AG10803 (cell line): ENCODE results near the gene ZNF124.

Experiments used
- DNase-seq: peaks from one replicate; pipeline ENCODE4 v3.0.0; 2010; ENCODE audit warnings: low read depth
- H3K4me3 ChIP-seq: 2 replicates; pipeline ENCODE4 v1.5.1; 2011; ENCODE audit warnings: mild to moderate bottlenecking, low read length, control low read depth
- TF ChIP-seq, protein P1 (sequence below): conservative IDR thresholded peaks from 2 replicates; pipeline ENCODE4 v1.5.1; 2011; ENCODE audit warnings: mild to moderate bottlenecking, low read length, control low read depth, inconsistent platforms

ZNF124 gene

GRCh38 chr1:247189981-247190798, 18.4 kb upstream of the ZNF124 start:
- DNase-seq = no peak
- TF ChIP-seq, protein P1, sequence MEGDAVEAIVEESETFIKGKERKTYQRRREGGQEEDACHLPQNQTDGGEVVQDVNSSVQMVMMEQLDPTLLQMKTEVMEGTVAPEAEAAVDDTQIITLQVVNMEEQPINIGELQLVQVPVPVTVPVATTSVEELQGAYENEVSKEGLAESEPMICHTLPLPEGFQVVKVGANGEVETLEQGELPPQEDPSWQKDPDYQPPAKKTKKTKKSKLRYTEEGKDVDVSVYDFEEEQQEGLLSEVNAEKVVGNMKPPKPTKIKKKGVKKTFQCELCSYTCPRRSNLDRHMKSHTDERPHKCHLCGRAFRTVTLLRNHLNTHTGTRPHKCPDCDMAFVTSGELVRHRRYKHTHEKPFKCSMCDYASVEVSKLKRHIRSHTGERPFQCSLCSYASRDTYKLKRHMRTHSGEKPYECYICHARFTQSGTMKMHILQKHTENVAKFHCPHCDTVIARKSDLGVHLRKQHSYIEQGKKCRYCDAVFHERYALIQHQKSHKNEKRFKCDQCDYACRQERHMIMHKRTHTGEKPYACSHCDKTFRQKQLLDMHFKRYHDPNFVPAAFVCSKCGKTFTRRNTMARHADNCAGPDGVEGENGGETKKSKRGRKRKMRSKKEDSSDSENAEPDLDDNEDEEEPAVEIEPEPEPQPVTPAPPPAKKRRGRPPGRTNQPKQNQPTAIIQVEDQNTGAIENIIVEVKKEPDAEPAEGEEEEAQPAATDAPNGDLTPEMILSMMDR = no peak
- H3K4me3 ChIP-seq = no peak overlapping the region

DNA sequence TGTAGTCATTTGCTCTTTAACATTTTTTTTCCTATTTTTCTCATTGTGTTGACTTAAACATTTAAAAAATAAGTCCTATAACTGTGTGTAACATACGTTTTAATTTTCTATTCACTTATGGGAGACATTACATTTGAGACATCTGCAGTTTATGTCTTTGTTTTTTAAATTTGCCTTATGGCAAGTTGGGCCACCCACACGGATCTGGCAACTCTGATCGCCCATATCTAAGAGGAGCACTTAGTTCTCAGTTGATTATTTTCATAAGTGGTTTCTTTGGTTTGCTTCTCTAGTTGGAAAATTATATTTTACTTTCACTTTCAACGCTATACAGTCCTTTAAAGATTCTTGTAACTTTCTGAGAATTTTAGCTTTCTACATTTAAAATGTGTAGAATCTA, 13.8 kb upstream of the ZNF124 start:
- TF ChIP-seq, protein P1 = no peak
- no peak overlapping the region for H3K4me3 ChIP-seq
- DNase-seq = no peak

DNA sequence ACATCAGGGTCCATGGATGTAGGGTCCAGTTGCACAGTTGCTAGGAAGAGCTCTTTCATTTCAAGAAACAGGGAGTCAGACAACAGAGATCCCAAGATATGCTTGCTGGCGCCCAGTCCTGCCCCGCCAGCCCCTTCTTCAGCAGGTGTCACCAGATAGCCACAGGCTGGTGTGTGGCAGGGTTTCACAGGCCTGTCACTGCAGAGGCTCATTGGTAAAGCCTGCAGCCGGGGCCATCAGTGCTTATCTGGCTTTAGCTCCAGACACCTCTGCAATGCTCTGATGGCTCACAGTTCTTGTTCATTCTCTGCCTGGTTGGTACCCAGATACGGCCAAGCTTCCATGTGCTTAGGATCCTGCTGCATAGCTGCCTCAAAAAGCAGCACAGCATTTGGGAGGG, 12.4 kb upstream of the ZNF124 start:
- no peak overlapping the region for H3K4me3 ChIP-seq
- TF ChIP-seq, protein P1 = no peak
- no peak for DNase-seq

DNA sequence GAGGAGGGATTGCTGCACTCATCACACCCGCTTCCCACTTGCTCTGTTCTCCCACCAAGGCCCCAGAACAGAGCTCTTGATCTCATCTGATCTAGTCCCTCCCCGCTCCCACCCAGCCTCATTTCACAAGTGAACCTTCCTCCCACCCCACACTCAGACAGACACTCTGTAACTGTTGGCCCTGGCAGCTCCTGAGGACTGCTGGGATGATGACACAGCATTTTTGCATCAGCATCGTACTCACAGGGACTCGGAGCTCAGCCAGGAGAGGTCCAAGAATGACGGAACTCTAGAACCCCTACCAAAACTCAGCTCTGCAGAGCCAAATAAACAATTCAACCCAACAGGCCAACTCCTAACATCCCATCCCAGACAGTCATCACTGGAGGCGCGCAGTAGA, 11.2 kb upstream of the ZNF124 start:
- no peak overlapping the region for H3K4me3 ChIP-seq
- no peak for DNase-seq
- TF ChIP-seq, protein P1 = no peak

DNA sequence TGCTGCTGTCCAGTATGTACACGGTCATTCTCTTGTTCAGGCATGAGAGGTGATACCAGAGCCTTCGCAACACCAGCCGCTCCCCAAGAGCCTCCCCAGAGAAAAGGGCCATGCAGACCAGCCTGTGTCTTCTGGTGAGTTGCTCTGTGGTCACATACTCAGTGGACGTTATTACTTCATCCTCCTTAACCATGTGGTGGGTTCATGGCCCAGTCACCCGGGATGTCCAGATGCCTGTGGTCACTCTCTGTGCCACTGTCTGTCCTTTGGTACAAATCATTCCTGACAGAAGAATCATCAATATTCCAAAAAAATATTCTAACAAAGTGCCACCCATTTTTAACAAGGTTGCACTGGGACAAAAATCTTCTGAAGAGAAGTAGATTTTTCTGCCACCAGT, 8.8 kb upstream of the ZNF124 start:
- no peak overlapping the region for H3K4me3 ChIP-seq
- TF ChIP-seq, protein P1 = no peak
- DNase-seq = no peak

DNA sequence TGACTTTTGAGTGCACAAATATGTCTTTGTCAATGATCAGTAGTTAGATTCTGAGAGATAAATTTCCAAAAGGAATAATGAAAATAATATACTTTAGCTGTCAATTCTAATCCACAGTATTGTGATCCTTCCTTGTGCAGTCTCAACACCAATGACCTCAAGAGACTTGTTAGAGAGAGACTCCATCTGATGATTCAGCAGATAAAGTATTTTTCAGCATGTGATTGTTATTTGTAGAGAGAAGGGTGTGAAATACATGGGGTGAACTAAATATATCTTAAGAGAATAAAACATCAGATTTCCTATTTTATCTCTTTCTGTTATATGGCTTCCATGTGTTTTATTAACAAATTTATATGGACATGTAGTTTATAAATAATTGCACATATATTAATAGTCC, 5.9 kb upstream of the ZNF124 start:
- TF ChIP-seq, protein P1 = no peak
- H3K4me3 ChIP-seq = no peak overlapping the region
- no peak for DNase-seq

GRCh38 chr1:247175458-247175857, 3.6 kb upstream of the ZNF124 start:
- no peak overlapping the region for H3K4me3 ChIP-seq
- TF ChIP-seq, protein P1 = no peak
- no peak for DNase-seq
